Measurements from ENCODE around the gene KLC1.

The KLC1 gene

GRCh38 chr14:103706551-103707328 is 77.7 kb downstream of the KLC1 start:
- DNase-seq: no peak

GRCh38 chr14:103707329-103708263 is 78.6 kb downstream of the KLC1 start:
- DNase-seq: no peak

- DNase-seq: no peak
Observed at GRCh38 chr14:103708750-103709187, 79.8 kb downstream of the KLC1 start.

- no peak for DNase-seq
Observed at GRCh38 chr14:103709814-103710213, 80.8 kb downstream of the KLC1 start.

- no peak for DNase-seq
Observed at GRCh38 chr14:103710771-103711377, 81.9 kb downstream of the KLC1 start.

- DNase-seq: no peak
Observed at GRCh38 chr14:103711516-103712431, 82.8 kb downstream of the KLC1 start.

- no peak for DNase-seq
Observed at GRCh38 chr14:103712633-103713247, 83.7 kb downstream of the KLC1 start.

GRCh38 chr14:103713304-103714062 is 84.5 kb downstream of the KLC1 start:
- DNase-seq: no peak

- DNase-seq: no peak
Observed at GRCh38 chr14:103714063-103714724, 85.2 kb downstream of the KLC1 start.

GRCh38 chr14:103715052-103716000 is 86.3 kb downstream of the KLC1 start, which contains the start of the genes XRCC3 and ZFYVE21:
XRCC3 (minus strand) TSS chr14:103715451; CDS start chr14:103711087, 4,364 bp downstream.
ZFYVE21 (plus strand) TSS chr14:103715810; CDS start chr14:103715842, 32 bp downstream.
- DNase-seq: peak; percentile 99

- no peak for DNase-seq
Observed at GRCh38 chr14:103716091-103716801, 87.2 kb downstream of the KLC1 start.

GRCh38 chr14:103716899-103717411 is 87.9 kb downstream of the KLC1 start:
- DNase-seq: no peak

GRCh38 chr14:103718572-103718971 is 89.6 kb downstream of the KLC1 start:
- no peak for DNase-seq

GRCh38 chr14:103719751-103720150 is 90.7 kb downstream of the KLC1 start:
- no peak for DNase-seq

GRCh38 chr14:103721334-103722120 is 92.5 kb downstream of the KLC1 start:
- DNase-seq: no peak

GRCh38 chr14:103723748-103724081 is 94.7 kb downstream of the KLC1 start:
- no peak for DNase-seq

GRCh38 chr14:103724116-103724515 is 95.1 kb downstream of the KLC1 start:
- DNase-seq: no peak

Data from activated CD8-positive, alpha-beta memory T cell treated with anti-CD3 and anti-CD28 coated beads for 24 hours (primary cell).